Tibial artery (tissue), 4 donors: ENCODE results near the gene TSACC.

Experiments used
- DNase-seq, 2 donors: peaks; one replicate each; pipeline ENCODE4 v3.0.0-alpha.2; 2019
- H3K27ac ChIP-seq, 2 donors: fragments of 200-600 bp; sonication (generic) in 1 of 2; 1 replicate in 1 of 2; 2 replicates in 1 of 2; pipeline ENCODE4 v1.5.1; 2018 to 2019; ENCODE audit warnings: mild to moderate bottlenecking in 1 of 2
- H3K27me3 ChIP-seq, 2 donors: fragments of 200-600 bp; sonication (generic) in 1 of 2; one replicate each; pipeline versions ENCODE4 v1.5.1 to v1.6.0; 2016 to 2019
- H3K36me3 ChIP-seq, 3 donors: fragments of 200-600 bp; sonication (generic) in 2 of 3; one replicate each; pipeline ENCODE4 v1.5.1; 2016 to 2019; ENCODE audit warnings: mild to moderate bottlenecking in 2 of 3
- H3K4me1 ChIP-seq, 4 donors: fragments of 200-600 bp; sonication (generic) in 2 of 4; 1 replicate in 3 of 4; 2 replicates in 1 of 4; pipeline ENCODE4 v1.5.1; 2016 to 2019
- H3K4me3 ChIP-seq, 2 donors: fragments of 200-600 bp; sonication (generic) in 1 of 2; 1 replicate in 1 of 2; 2 replicates in 1 of 2; pipeline ENCODE4 v1.5.1; 2018 to 2019; ENCODE audit warnings: mild to moderate bottlenecking in 2 of 2
- H3K9me3 ChIP-seq, 3 donors: fragments of 200-600 bp; sonication (generic) in 1 of 3; one replicate each; pipeline ENCODE4 v1.5.1; 2016 to 2019
- intact Hi-C: fragments of 100-400 bp; cut with DNase I; formaldehyde crosslinking; loops from one replicate; pipeline ENCODE4 v1.15.0; 2023; ENCODE audit warnings: low total_unique reads
- TF ChIP-seq, protein P1 (sequence below), 2 experiments: fragments of 200-600 bp in 1 of 2; fragments of 450-650 bp in 1 of 2; IDR thresholded peaks; one replicate each; pipeline ENCODE4 v1.5.1; 2017 to 2019; ENCODE audit warnings: antibody characterized with exemption in 2 of 2, mild to moderate bottlenecking in 1 of 2, moderate library complexity in 1 of 2

TSACC gene

DNA sequence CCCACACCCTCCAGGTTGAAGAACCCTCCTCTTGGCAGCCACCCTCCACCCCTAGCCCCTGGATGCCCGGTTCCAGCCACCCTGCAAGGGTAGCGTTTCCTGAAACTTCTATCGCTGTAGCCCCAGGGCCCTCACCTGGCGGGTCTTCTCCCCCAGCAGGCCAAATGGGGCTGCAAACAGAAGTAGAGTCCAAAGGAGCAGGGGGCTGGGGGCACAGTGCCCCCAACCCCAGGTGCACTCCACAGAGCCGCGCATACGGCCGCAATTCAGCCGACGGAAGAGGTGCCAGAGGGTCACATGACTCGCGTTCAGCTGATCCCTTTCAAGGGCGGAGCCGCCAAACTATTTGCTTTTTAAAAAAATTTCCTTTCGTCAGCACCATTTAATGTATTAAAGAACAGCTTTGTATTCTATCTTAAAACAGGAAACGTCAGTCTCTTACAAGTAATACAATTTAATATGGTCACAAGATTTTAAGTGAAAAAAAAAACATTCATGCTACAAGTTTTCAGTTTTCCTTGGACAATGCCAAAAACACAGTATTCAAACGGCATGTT is 42.9 kb upstream of the TSACC start, which contains the start of gene GLMP:
Gene GLMP, minus strand, starts transcription at position 289 of the 557 bp plus-strand sequence. Its CDS starts 34 bp downstream, at position 255.
- Histone ChIP-seq H3K4me1 (peaks cover 0 to 35% (median 26%) of the 10 kb centered on the region in 4 donors), H3K27ac (peak within 1 kb of the TSS; percentile 69 to 83), H3K36me3 (peaks cover 0 to 5% (median 0%) of the 10 kb centered on the region in 3 donors), H3K27me3 (no peaks in the 10 kb centered on the region), H3K9me3 (no peaks in the 10 kb centered on the region), H3K4me3 (peak within 1 kb of the TSS; percentile 73 to 75)
- intact Hi-C loops, result no loop called here
- TF ChIP-seq, protein P1, sequence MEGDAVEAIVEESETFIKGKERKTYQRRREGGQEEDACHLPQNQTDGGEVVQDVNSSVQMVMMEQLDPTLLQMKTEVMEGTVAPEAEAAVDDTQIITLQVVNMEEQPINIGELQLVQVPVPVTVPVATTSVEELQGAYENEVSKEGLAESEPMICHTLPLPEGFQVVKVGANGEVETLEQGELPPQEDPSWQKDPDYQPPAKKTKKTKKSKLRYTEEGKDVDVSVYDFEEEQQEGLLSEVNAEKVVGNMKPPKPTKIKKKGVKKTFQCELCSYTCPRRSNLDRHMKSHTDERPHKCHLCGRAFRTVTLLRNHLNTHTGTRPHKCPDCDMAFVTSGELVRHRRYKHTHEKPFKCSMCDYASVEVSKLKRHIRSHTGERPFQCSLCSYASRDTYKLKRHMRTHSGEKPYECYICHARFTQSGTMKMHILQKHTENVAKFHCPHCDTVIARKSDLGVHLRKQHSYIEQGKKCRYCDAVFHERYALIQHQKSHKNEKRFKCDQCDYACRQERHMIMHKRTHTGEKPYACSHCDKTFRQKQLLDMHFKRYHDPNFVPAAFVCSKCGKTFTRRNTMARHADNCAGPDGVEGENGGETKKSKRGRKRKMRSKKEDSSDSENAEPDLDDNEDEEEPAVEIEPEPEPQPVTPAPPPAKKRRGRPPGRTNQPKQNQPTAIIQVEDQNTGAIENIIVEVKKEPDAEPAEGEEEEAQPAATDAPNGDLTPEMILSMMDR (IDR thresholded peaks at IDR 0.05), result no peak
- peak; percentile 77 to 83 for DNase-seq

DNA sequence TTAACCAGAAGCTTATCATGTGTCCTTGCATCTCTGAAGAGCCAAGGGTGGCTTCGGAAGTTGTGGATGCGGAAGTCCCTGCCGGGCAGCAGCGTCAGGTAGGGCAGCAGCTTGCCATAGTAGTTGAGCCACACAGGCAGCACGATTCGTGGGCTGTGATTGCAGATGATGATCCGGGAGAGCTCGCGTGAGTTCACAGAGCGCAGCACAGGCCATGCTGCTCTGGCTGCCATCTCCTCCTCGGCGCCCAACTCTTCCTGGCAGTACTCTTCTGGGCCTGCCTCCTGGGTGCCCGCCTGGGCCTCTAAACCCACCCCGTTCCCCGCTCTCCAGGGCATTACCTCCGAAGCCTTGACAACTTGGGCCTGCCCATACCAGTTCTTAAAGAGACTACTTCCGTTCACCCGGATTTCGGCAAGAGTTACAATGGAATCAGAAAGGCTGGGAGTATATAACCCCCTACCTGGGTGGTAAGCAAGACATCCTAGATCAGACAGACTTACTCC is 39.4 kb upstream of the TSACC start, which contains the start of gene VHLL:
Gene VHLL, minus strand, starts transcription at position 456 of the 506 bp plus-strand sequence. Its CDS starts 118 bp downstream, at position 338.
- no peaks in the 10 kb centered on the region for H3K27me3 ChIP-seq

DNA sequence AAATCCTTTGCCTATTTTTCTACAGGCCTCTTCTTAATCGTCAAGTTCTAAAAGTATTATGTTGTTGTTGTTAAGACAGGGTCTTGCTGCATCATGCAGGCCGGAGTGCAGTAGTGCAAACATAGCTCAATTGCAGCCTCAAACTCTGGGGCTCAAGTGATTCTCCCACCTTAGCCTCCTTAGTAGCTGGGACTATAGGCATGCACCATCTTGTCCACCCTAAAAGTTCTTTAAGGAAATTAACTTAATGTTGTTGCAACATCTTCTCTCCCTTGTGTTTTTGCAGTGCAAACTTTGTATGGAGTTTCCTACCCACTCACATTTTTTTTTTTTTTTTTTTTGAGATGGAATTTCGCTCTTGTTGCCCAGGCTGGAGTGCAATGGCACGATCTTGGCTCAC is 35.1 kb upstream of the TSACC start:
- TF ChIP-seq, protein P1 (IDR thresholded peaks at IDR 0.05), result no peak
- H3K4me3 ChIP-seq, result no peak overlapping the region
- H3K27ac ChIP-seq, result no peak overlapping the region
- no peaks in the 10 kb centered on the region for H3K4me1 ChIP-seq
- no peaks in the 10 kb centered on the region for H3K9me3 ChIP-seq
- intact Hi-C loops, result no loop called here
- H3K27me3 ChIP-seq, result no peaks in the 10 kb centered on the region
- H3K36me3 ChIP-seq, result peaks cover 20 to 36% (median 23%) of the 10 kb centered on the region in 3 donors
- DNase-seq, result no peak

More for the DNA sequence above, 39.4 kb upstream of the TSACC start, which contains the start of gene VHLL:
- no peak within 1 kb of the TSS for H3K4me3 ChIP-seq
- H3K9me3 ChIP-seq, result no peaks in the 10 kb centered on the region
- H3K27ac ChIP-seq, result no peak within 1 kb of the TSS
- H3K36me3 ChIP-seq, result peaks cover 0 to 2% (median 2%) of the 10 kb centered on the region in 3 donors
- DNase-seq, result no peak
- TF ChIP-seq, protein P1 (IDR thresholded peaks at IDR 0.05), result no peak
- intact Hi-C loops, result no loop called here
- H3K4me1 ChIP-seq, result peaks cover 0 to 20% (median 14%) of the 10 kb centered on the region in 4 donors

DNA sequence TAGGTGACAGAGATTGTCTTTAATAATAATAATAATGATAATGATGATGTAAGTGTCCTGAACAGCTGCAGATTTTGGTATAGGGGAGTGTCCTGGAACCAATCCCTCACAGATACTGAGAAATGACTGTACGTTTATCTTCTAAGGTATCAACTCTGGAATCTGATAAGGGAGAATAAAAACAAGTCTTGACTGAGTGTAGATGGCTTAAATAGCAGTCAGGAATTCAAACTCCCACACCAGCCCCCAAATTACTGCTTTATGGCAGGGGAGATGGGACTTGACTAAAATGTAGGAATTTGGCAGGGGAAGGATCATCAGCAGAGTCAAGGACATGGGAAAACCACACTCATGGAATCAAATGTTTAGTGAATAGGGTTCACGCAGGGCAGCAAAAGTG is 33.1 kb upstream of the TSACC start:
- TF ChIP-seq, protein P1 (IDR thresholded peaks at IDR 0.05), result no peak

DNA sequence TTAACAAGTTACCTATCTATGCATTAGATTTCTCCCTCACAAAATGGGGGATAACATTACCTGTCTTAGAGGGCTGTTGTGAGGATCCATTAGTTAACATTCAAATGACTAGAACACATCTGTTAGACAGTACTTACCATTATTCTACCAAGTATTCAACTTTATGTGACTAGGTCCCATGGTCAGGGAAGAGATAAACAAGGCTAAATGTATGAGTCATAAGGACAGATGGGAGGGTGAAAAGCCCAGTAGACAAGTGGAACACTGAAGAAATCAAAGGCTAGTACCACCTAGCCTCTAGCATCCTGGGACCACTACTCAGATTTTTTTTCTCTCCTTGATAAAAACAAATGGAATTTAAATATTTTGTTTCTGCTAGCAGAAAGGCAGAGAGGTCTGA is 30.2 kb upstream of the TSACC start:
- H3K4me3 ChIP-seq, result no peak overlapping the region
- H3K36me3 ChIP-seq, result peaks cover 69 to 85% (median 72%) of the 10 kb centered on the region in 3 donors
- no peak for DNase-seq
- no peak overlapping the region for H3K27ac ChIP-seq
- no peaks in the 10 kb centered on the region for H3K27me3 ChIP-seq
- TF ChIP-seq, protein P1 (IDR thresholded peaks at IDR 0.05), result no peak
- no peaks in the 10 kb centered on the region for H3K9me3 ChIP-seq
- intact Hi-C loops, result no loop called here
- H3K4me1 ChIP-seq, result no peaks in the 10 kb centered on the region

More for the DNA sequence above, 33.1 kb upstream of the TSACC start:
- intact Hi-C loops, result no loop called here
- H3K36me3 ChIP-seq, result peaks cover 40 to 56% (median 43%) of the 10 kb centered on the region in 3 donors
- no peaks in the 10 kb centered on the region for H3K27me3 ChIP-seq
- DNase-seq, result no peak
- no peaks in the 10 kb centered on the region for H3K9me3 ChIP-seq
- no peaks in the 10 kb centered on the region for H3K4me1 ChIP-seq
- no peak overlapping the region for H3K4me3 ChIP-seq
- no peak overlapping the region for H3K27ac ChIP-seq
